CD4-positive, alpha-beta T cell (primary cell): ENCODE data around the gene DHRSX. TPM values are rescaled to one million over a fixed set of nuclear protein-coding genes. Genes with fewer than 3 reads are reported as not detected.
"Not testable (repeated sequence)": the region's sequence is repeated elsewhere in the genome, so short reads cannot be mapped to it uniquely, and the experiment has no call there.

Source experiments
- ATAC-seq: fragments of 200-7000 bp; cut with Tn5 transposase; one replicate; pipeline ENCODE4 v1.10.0; 2022; ENCODE audit warnings: mild to moderate bottlenecking; ENCODE audit not compliant: poor library complexity
- CTCF ChIA-PET: fragments of 350-600 bp; sonication (Branson Sonifier 250); formaldehyde crosslinking; loops from one replicate; lab custom pipeline; 2021; ENCODE audit warnings: antibody characterized with exemption, inconsistent platforms; lab: Charles Lee
- POLR2A ChIA-PET: fragments of 350-600 bp; sonication (Branson Sonifier 250); formaldehyde crosslinking; loops from one replicate; lab custom pipeline; 2021; ENCODE audit warnings: antibody characterized with exemption, inconsistent platforms; lab: Charles Lee
- DNase-seq, 14 experiments: peaks; one replicate each; pipeline ENCODE4 v3.0.0-alpha.2; 2013 to 2020; ENCODE audit warnings: mixed read lengths in 2 of 14
- H3K27ac ChIP-seq, 2 donors: one replicate each; pipeline versions ENCODE4 v1.5.1 to v1.7.0; 2013; ENCODE audit warnings: low read length in 2 of 2, low read depth in 1 of 2, mild to moderate bottlenecking in 1 of 2
- H3K27me3 ChIP-seq, 2 experiments: 1 replicate in 1 of 2; 2 replicates in 1 of 2; pipeline versions ENCODE4 v1.6.1 to v1.7.0; 2013; ENCODE audit warnings: low read length in 2 of 2, control low read depth in 1 of 2, mild to moderate bottlenecking in 1 of 2, moderate library complexity in 1 of 2; ENCODE audit not compliant: insufficient read depth in 2 of 2, control insufficient read depth in 1 of 2
- H3K36me3 ChIP-seq: one replicate; pipeline ENCODE4 v1.6.1; 2013; ENCODE audit warnings: low read length, control low read depth; ENCODE audit not compliant: insufficient read depth
- H3K4me1 ChIP-seq: one replicate; pipeline ENCODE4 v1.6.1; 2013; ENCODE audit warnings: low read length, control low read depth; ENCODE audit not compliant: insufficient read depth
- H3K4me3 ChIP-seq: one replicate; pipeline ENCODE4 v1.5.1; 2013; ENCODE audit warnings: mild to moderate bottlenecking, low read length, moderate library complexity
- H3K9me3 ChIP-seq, 2 experiments: 1 replicate in 1 of 2; 2 replicates in 1 of 2; pipeline versions ENCODE4 v1.6.1 to v1.7.0; 2013; ENCODE audit warnings: low read length in 2 of 2, mild to moderate bottlenecking in 2 of 2, control low read depth in 1 of 2, moderate library complexity in 1 of 2; ENCODE audit not compliant: control insufficient read depth in 1 of 2, insufficient read depth in 1 of 2
- H3K27ac Mint-ChIP-seq: one replicate; pipeline ENCODE4 v1.8.0; 2020; ENCODE audit warnings: mixed read lengths
- H3K27me3 Mint-ChIP-seq: one replicate; pipeline ENCODE4 v1.8.0; 2021; ENCODE audit warnings: mixed read lengths
- H3K36me3 Mint-ChIP-seq: one replicate; pipeline ENCODE4 v1.8.0; 2021; ENCODE audit warnings: low read depth, mixed read lengths
- H3K4me1 Mint-ChIP-seq: one replicate; pipeline ENCODE4 v1.8.0; 2021; ENCODE audit warnings: low read depth, mixed read lengths
- H3K4me3 Mint-ChIP-seq: one replicate; pipeline ENCODE4 v1.8.0; 2020; ENCODE audit warnings: mild to moderate bottlenecking, mixed read lengths
- H3K9me3 Mint-ChIP-seq: one replicate; pipeline ENCODE4 v1.8.0; 2020; ENCODE audit warnings: mixed read lengths
- CTCF ChIP-seq: fragments of 200-600 bp; IDR thresholded peaks from one replicate; pipeline ENCODE4 v1.8.0; 2022; ENCODE audit warnings: antibody characterized with exemption, mild to moderate bottlenecking
- intact Hi-C, 2 experiments: fragments of 100-400 bp; cut with DNase I in 1 of 2; cut with micrococcal nuclease in 1 of 2; formaldehyde crosslinking; loops; one replicate each; pipeline versions ENCODE4 v1.15.1 to v1.9.0; 2023 to 2025; cut with DNase I, micrococcal nuclease
- total RNA-seq, 174 experiments: library from RNA in 2 of 174; stranded (reverse) in 2 of 174; gene quantifications; one replicate each; pipeline ENCODE4 v1.2.3 and lab custom pipeline; 2021 to 2026

The DHRSX gene
- total RNA-seq, 2 experiments from 2014 or later: 12.1 to 13.9 TPM

- Mint-ChIP-seq H3K36me3 (peaks cover 14% of the 10 kb centered on the region), H3K27me3 (no peaks in the 10 kb centered on the region), H3K4me3 (no peak overlapping the region), H3K4me1 (peaks cover 3% of the 10 kb centered on the region), H3K9me3 (peaks cover 3% of the 10 kb centered on the region), H3K27ac (no peak overlapping the region)
- Histone ChIP-seq H3K9me3 (peaks cover 0 to 4% of the 10 kb centered on the region in 2 experiments), H3K4me3 (no peak overlapping the region), H3K36me3 (peaks cover 3% of the 10 kb centered on the region), H3K27me3 (no peaks in the 10 kb centered on the region), H3K4me1 (no peaks in the 10 kb centered on the region), H3K27ac (no peak overlapping the region)
- ChIA-PET POLR2A (no interaction called here), CTCF (no interaction called here)
- ATAC-seq: no peak
- intact Hi-C loops: no loop called here
- no peak for DNase-seq
- TF ChIP-seq CTCF: no peak
These were observed 22.0 kb downstream of the DHRSX start for GRCh38 chrX:2478546-2479419.

- CTCF ChIA-PET: not testable (repeated sequence)
These were observed 23.5 kb downstream of the DHRSX start for GRCh38 chrX:2477313-2477712.

GRCh38 chrX:2474963-2475726, 25.6 kb downstream of the DHRSX start:
- Mint-ChIP-seq H3K27ac (no peak overlapping the region), H3K4me3 (no peak overlapping the region), H3K9me3 (peaks cover 2% of the 10 kb centered on the region), H3K27me3 (no peaks in the 10 kb centered on the region), H3K36me3 (peaks cover 13% of the 10 kb centered on the region), H3K4me1 (peaks cover 3% of the 10 kb centered on the region)
- Histone ChIP-seq H3K4me1 (no peaks in the 10 kb centered on the region), H3K36me3 (peaks cover 3% of the 10 kb centered on the region), H3K4me3 (no peak overlapping the region), H3K9me3 (no peaks in the 10 kb centered on the region), H3K27ac (no peak overlapping the region), H3K27me3 (no peaks in the 10 kb centered on the region)
- DNase-seq (no peak), ATAC-seq (no peak)
- intact Hi-C loops: no loop called here
- ChIA-PET POLR2A (no interaction called here), CTCF (no interaction called here)
- TF ChIP-seq CTCF: no peak

More at GRCh38 chrX:2477313-2477712, 23.5 kb downstream of the DHRSX start:
- DNase-seq, H3K27ac ChIP-seq, H3K27me3 Mint-ChIP-seq, H3K4me1 Mint-ChIP-seq, H3K27me3 ChIP-seq, H3K36me3 ChIP-seq, H3K4me3 ChIP-seq, H3K4me3 Mint-ChIP-seq, intact Hi-C loops, H3K27ac Mint-ChIP-seq, ATAC-seq, H3K9me3 Mint-ChIP-seq, POLR2A ChIA-PET, H3K9me3 ChIP-seq, H3K4me1 ChIP-seq: not testable (repeated sequence)
- H3K36me3 Mint-ChIP-seq: peaks cover 14% of the 10 kb centered on the region
